H1 (cell line): Measurements from ENCODE around the gene CCIN. TPM values are rescaled to one million over a fixed set of nuclear protein-coding genes. Genes with fewer than 3 reads are reported as not detected.

Experiments
- CEBPB ChIP-seq: IDR thresholded peaks from 2 replicates; pipeline ENCODE4 v1.6.1; 2012; ENCODE audit warnings: low read depth, low read length
- CHD2 ChIP-seq: IDR thresholded peaks from 2 replicates; pipeline ENCODE4 v1.6.1; 2012; ENCODE audit warnings: low read length, improper control_type of control experiment
- CHD7 ChIP-seq: fragments of 300-600 bp; sonication (generic); IDR thresholded peaks from 2 replicates; pipeline ENCODE4 v1.7.1; 2012; ENCODE audit warnings: low read length, moderate library complexity, mild to moderate bottlenecking, inconsistent platforms; ENCODE audit not compliant: insufficient replicate concordance
- EP300 ChIP-seq, 2 experiments: IDR thresholded peaks; 1 replicate in 1 of 2; 2 replicates in 1 of 2; pipeline ENCODE4 v1.6.1; 2011 to 2012; ENCODE audit warnings: low read depth in 2 of 2, low read length in 2 of 2, mild to moderate bottlenecking in 2 of 2, borderline replicate concordance in 1 of 2, inconsistent platforms in 1 of 2, moderate library complexity in 1 of 2
- NRF1 ChIP-seq: IDR thresholded peaks from 2 replicates; pipeline ENCODE4 v1.6.1; 2011; ENCODE audit warnings: mild to moderate bottlenecking, low read depth, low read length, improper control_type of control experiment
- SIN3A ChIP-seq, 2 experiments: IDR thresholded peaks in 1 of 2; conservative IDR thresholded peaks in 1 of 2; 2 replicates each; pipeline ENCODE4 v1.6.1; 2011 to 2012; ENCODE audit warnings: low read length in 2 of 2, improper control_type of control experiment in 1 of 2, low read depth in 1 of 2, mild to moderate bottlenecking in 1 of 2
- SP4 ChIP-seq: IDR thresholded peaks from 2 replicates; pipeline ENCODE4 v1.6.1; 2012; ENCODE audit warnings: low read length, inconsistent platforms
- TEAD4 ChIP-seq: IDR thresholded peaks from 2 replicates; pipeline ENCODE4 v1.6.1; 2012; ENCODE audit warnings: low read depth, low read length, inconsistent platforms, mixed read lengths
- polyA plus RNA-seq, 7 experiments: library from polyadenylated mRNA; depleted of rRNA in 3 of 7; stranded (reverse) in 5 of 7; unstranded in 2 of 7; fragments of >200 nt in 5 of 7; fragments of 200-250 nt in 2 of 7; gene quantifications; 1 replicate in 5 of 7; 2 replicates in 1 of 7; 4 replicates in 1 of 7; pipeline versions ENCODE4 v1.2.1 to v1.2.3, GENCODE V29; 2011 to 2013; ENCODE audit warnings: missing spikeins in 2 of 7, mixed read lengths in 2 of 7
- total RNA-seq: library from RNA; stranded (reverse); fragmentation: NEBNext Ultra II Directional; extraction: Animal tissue kit (Norgen Biotek cat#: 25700); gene quantifications from 2 replicates; pipeline ENCODE4 v1.2.1, GENCODE V29; 2021

CCIN gene
- total and polyA plus RNA-seq, 2 of the 8 experiments (the other 6 are each of a cell fraction or from before 2014, with no cell fraction given): 0.19 to 0.21 TPM

GRCh38 chr9:36156116-36156515 is 13.1 kb upstream of the CCIN start (continued):
- no peak for TF ChIP-seq CHD7
- TF ChIP-seq SIN3A (conservative IDR thresholded peaks at IDR 0.05 in 1 of 2, IDR thresholded peaks at IDR 0.05 in 1 of 2; ENCODE audit: low read depth in 1 of 2, low read length in 2 of 2): no peak
- no peak for TF ChIP-seq CHD2
- no peak for TF ChIP-seq EP300 (IDR thresholded peaks at IDR 0.05; ENCODE audit: borderline replicate concordance in 1 of 2, low read depth in 2 of 2, low read length in 2 of 2)
- no peak for TF ChIP-seq NRF1
- TF ChIP-seq SP4: no peak
- TF ChIP-seq TEAD4: no peak
- no peak for TF ChIP-seq CEBPB
